CD4-positive, alpha-beta T cell treated with Interleukin-10 for 1 hour (primary cell): ENCODE data around the gene ASTL.

ENCODE experiments used
- DNase-seq: peaks from one replicate; pipeline ENCODE4 v3.0.0-alpha.2; 2020

ASTL gene

DNA sequence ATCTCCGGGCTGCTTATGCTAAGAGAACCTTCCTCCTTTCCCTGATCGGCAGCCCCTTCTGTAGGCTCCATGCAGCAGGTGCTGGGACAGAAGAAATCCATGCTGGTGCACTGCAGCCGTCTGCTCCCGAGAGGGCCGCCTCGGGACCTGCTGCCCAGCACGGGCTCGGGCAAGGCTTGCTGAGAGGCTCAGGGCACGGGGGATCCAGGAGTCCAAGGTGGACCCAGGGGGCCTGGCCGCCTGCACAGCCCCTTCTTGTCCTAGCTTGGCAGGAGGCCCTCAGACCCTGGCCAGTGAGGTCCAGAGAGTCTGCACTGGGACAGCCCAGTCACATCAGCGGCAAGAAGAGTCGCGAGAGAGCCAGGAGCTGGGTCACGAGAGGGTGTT is 20.2 kb upstream of the ASTL start:
- DNase-seq = no peak

- peak; percentile 71 for DNase-seq
Observed at GRCh38 chr2:96157649-96158553, 19.6 kb upstream of the ASTL start.

- no peak for DNase-seq
Observed at GRCh38 chr2:96156926-96157648, 18.8 kb upstream of the ASTL start.

- peak; percentile 53 for DNase-seq
Observed at GRCh38 chr2:96156011-96156820, 17.9 kb upstream of the ASTL start.

DNA sequence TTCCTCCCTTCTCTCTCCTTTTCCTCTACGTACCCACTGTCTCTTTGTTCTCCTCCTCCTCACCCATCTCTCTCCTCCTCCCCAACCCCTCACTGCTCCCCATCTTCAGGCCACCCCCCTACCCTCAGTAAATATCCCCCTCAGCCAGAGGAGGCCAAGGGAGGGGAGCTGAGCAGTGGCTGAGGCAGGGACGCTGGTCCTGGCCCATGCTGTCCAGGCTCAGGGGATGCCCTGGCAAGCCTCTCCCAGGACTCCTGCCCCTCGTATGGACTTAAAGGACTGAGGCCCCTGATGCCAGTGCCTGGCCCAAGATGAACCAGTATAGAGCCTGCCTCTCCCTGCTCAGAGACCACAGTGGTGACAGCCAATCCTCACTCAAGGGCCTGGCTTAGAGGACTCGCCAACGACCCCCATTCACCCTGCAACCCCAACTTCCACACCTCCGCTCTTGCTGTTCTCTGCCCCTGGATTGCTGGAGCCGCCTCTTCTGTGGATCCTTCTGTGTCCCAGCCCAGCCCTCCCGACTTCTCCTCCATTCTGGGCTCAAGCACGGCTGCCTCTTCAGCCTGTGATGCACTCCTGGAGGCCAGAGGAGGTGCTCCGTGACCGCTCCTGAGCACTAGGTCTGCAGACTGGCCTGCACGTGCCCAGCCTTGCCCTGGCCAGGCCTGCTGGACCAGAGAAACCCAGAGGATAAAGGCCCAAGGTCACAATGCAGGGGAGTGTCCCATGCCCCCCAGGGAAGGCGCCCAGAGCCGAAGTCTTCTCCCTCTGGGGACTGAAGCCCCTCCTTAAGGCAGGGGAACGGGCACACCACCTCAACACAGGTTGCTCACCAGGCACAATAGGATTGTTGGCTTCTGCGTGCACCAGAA is 16.4 kb upstream of the ASTL start:
- DNase-seq = no peak

- no peak for DNase-seq
Observed at GRCh38 chr2:96153991-96154431, 15.7 kb upstream of the ASTL start.

GRCh38 chr2:96153291-96153713 is 15.0 kb upstream of the ASTL start:
- no peak for DNase-seq

DNA sequence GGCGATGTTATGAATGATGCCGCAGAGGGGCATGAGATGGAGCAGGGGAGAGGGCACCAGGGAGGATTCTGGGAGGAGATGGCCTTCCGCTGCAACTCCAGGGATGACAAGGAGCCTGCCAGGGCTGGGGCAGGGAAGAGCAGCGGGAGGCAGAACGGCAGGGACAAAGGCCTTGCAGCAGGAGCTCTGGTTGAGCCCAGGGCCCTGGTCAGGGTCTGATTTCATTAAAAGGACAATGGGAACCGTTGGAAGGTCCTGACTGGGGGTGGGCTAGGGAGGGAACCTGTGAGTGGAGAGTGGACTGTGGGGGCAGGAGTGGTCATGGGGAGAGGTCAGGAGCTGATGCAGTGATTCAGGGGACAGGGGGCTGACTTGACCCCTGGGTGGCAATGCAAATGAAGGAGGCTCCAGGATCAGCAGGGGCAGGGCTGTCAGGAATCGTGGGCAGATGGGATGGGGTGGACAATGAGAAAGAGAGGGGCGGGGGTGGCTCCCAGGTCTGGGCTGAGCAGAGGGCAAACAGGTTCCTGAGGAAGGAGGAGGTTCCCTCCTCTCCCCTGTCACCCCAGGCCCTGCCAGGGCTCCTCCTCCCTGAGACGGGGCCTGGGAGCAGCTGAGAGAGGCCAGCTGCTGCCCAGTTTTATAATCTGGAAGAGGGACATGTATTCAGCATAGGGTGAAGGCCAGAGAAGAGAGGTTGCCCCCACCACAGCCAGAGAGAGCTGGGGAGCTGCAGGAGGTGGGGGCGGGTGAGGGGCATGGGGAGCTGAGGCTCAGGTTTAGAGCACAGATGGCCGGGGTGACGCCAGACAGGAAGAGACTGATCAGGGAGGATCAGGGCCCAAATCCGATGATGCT is 14.2 kb upstream of the ASTL start:
- no peak for DNase-seq

GRCh38 chr2:96151595-96152303 is 13.4 kb upstream of the ASTL start:
- DNase-seq = no peak

GRCh38 chr2:96150791-96151594 is 12.7 kb upstream of the ASTL start:
- no peak for DNase-seq

DNA sequence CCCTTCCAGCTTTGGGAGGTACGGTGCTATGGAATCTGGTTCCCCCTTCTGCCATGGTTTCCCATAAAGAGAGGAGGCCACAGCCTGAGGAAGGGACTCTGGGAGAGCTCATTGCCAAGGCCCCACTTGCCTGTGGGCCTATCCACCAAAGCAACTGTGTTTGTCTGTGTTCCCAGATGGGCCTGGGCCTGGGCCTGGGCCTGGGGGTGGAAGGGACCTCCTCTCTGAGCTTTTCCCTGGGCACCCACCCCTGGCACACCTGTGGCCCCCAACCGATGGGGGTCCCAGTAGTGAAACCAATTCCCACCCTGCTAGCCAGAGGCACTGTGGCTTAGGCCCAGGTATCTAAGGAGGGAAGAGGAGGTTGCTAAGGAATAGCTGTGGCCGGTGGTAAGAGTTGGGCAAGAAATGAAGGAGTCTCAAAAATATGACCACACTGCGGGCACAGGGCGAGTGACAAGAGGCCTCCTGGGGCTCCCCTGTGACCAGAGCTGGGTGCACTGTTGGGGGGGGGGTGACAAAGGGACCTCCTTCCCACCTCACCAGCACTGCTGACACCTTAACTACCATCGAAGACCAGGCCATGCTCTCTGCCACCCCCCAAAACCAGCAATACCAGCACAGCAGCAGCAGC is 11.8 kb upstream of the ASTL start:
- DNase-seq = no peak

DNA sequence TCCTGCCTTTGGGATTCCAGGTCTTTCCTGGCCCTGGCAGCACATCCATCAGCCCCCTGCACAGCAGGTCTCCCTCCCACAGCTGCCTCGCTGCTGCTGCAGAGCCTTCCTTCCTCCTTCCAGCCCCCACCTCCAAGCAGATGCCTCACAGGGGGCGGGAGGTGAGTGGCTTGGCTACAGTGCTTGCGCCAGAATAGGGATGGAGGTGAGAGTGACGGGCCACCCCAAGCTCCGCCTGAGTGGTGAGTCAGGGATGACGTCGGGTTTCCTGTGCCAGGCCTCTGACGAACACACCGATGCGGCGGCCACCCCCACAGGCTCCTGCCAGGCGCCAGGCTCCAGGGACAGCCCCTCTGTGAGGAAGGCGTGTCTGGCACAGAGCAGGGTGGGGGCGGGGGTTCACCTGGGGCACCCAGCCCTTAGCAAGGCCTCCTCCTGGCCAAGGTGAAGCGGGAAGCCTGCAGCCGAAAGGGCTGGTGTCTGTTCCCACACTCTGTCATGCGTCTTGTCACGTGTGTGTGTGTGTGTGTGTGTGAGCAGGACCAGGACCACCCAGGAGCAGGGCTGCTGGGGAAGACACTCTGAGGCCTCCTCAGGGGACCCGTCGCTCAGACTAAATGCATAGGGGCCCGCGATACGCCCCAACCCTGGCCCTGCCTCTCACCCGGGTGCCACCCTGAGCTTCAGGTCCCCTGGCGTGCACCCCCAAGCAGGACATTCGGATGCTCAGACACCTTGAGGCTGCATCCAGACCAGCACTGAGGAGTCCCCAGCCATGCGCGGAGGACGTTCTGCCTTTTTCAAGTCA is 10.3 kb upstream of the ASTL start:
- DNase-seq = peak; percentile 97

- peak; percentile 33 for DNase-seq
Observed at GRCh38 chr2:96147593-96148201, 9.4 kb upstream of the ASTL start.

DNA sequence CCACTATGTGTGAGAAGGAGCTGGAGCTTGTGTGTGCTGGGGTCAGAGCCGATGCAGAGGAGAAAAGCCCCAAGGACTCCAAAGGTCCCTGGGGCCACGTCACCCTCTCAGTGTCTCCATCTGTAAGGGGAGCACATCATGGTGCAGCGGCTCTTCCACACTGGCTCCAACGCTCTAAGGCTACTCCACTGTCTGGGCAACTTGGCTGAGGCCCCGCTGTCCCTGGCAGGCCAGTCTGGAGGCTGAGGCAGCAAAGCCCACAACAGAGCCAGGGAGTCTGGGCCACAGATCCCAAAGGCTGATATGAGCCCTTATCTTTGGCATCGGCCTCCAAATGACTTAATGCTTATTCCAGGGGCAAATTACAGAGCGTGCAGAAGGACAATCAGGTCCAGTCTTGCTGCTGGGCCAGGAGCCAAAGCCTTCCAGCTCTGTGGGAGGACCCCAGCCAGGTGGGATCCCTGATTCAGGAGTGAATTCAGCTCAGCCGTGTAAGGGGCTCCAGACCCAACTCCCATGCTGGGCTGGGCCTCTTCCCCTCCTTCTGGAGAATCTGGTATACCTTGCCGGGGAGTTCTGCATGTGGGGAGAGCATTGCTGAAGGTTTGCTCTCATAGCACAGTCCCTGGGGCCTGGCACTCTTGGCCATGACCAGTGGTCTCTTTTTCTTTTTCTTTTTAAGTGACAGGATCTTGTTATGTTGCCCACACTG is 8.7 kb upstream of the ASTL start:
- DNase-seq = peak; percentile 41

DNA sequence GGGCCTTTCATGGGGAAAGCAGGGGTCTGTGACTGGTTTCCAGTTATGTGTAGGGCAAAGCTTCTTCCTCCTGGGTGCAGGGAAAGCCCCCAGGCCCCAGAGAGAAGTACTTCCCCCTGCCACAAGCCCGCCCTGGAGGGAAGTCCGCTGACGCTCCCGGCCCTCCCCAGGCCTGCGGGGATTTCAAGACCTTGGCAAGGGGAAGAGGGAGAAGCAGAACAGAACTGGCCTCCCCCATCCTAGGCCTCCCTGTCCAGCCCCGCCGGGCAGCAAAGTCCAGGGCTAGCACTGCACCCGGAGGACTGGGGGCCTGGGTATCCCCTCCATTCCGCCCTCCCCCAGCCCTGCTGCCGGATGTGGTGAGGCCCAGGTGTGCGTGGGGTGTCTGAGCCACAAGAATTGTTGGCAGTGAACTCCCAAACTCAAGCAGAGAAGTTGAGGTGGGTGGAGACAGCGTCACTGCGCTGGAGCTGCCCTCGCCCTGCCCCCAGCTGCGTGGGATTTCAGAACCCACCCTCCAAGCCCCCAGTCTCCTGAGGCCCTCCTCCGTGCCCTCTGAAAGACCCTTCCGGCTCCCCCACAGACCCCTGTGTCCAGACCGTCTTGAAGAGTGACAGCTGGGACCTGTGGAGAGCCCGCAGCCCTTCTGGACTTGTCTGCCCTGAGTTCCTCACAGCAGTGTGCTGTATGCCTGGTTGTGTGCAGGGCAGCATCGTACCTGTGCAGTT is 8.0 kb upstream of the ASTL start:
- peak; percentile 91 for DNase-seq

- DNase-seq = no peak
Observed at GRCh38 chr2:96145848-96146152, 7.5 kb upstream of the ASTL start.
